PFSK-1 (cell line): Measurements from ENCODE around the gene ARID3C.

Experiments
- POLR2AphosphoS5 ChIP-seq: IDR thresholded peaks from 2 replicates; pipeline ENCODE4 v1.6.1; 2012; ENCODE audit warnings: low read depth, mild to moderate bottlenecking, control low read depth, low read length, moderate library complexity
- TAF1 ChIP-seq: IDR thresholded peaks from 2 replicates; pipeline ENCODE4 v1.6.1; 2012; ENCODE audit warnings: low read length, control low read depth, borderline replicate concordance; ENCODE audit not compliant: insufficient read depth

- no peak for TF ChIP-seq POLR2AphosphoS5
- no peak for TF ChIP-seq TAF1
These were observed 25.6 kb upstream of the ARID3C start for GRCh38 chr9:34654323-34655051.
